ENCODE results near the gene DUSP22.

The DUSP22 gene

DNA sequence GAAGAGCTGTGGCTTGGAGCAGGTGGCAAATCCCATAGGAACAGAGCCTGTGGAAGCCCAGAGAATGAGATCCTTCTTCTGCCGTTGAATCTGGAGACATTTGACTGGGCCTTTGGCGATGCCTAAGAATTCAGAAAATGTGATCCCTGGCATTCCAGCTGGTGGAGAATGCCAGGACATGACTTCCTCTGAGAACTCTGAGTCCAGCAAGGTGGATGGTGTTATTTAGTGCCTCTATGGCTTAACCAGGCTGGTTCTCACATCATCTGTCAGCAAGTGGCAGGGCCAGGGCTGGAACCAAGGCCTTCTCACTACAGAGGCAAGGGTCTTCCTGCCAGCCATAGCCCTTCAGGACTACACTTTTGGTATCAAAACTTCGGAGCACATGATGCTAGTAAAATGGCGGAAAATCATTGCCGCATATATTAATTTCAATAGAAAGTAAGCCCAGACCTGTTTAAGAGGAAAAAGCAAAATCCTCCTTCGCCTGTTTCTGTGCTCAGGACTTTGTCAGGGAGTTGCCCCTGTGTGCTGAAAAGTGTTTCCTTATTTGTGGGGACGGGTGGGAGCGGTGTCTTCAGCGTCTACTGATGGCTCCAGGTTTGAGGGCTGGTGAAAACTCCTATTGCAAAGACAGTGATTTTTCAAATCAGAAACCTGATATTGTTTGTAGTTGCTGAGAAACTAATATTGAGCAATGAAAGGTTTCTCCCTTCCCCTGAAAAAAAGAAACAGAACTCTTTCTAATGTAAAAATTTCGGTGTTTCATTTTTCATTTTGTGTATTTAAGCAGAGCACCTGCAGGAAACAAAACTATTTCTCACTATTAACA lies 23.9 kb downstream of the DUSP22 start:
- no peak overlapping the region for H2AFZ ChIP-seq (ENCODE audit: low read depth, low read length)
- H3K79me2 ChIP-seq (ENCODE audit: insufficient read depth, low read length): no peaks in the 10 kb centered on the region
- no peaks in the 10 kb centered on the region for H3K27me3 ChIP-seq (ENCODE audit: insufficient read depth, low read length, poor library complexity)
- 0 out of 2 replicates have a peak, but pooled peaks cover 2% of the 10 kb centered on the region for H4K20me1 ChIP-seq (ENCODE audit: insufficient read depth, low read length)
- no peak overlapping the region for H3K27ac ChIP-seq (ENCODE audit: low read length)
- no peaks in the 10 kb centered on the region for H3K9me3 ChIP-seq (ENCODE audit: insufficient read depth, low read length, severe bottlenecking)
- H3K9ac ChIP-seq (ENCODE audit: low read depth, low read length): no peak overlapping the region
- no peaks in the 10 kb centered on the region for H3K36me3 ChIP-seq (ENCODE audit: insufficient read depth, low read length)
- H3K4me1 ChIP-seq (ENCODE audit: insufficient read depth, low read length): no peaks in the 10 kb centered on the region
- DNase-seq (no peak), ATAC-seq (ENCODE audit: insufficient read depth, low read depth) (no peak)
- TF ChIP-seq EZH2 (IDR thresholded peaks at IDR 0.05; ENCODE audit: borderline replicate concordance, low read depth, low read length, severe bottlenecking): no peak
- TF ChIP-seq, protein P1, sequence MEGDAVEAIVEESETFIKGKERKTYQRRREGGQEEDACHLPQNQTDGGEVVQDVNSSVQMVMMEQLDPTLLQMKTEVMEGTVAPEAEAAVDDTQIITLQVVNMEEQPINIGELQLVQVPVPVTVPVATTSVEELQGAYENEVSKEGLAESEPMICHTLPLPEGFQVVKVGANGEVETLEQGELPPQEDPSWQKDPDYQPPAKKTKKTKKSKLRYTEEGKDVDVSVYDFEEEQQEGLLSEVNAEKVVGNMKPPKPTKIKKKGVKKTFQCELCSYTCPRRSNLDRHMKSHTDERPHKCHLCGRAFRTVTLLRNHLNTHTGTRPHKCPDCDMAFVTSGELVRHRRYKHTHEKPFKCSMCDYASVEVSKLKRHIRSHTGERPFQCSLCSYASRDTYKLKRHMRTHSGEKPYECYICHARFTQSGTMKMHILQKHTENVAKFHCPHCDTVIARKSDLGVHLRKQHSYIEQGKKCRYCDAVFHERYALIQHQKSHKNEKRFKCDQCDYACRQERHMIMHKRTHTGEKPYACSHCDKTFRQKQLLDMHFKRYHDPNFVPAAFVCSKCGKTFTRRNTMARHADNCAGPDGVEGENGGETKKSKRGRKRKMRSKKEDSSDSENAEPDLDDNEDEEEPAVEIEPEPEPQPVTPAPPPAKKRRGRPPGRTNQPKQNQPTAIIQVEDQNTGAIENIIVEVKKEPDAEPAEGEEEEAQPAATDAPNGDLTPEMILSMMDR (IDR thresholded peaks at IDR 0.05; ENCODE audit: borderline replicate concordance, extremely low read depth, low read length, poor library complexity, severe bottlenecking): no peak
- H3K4me3 ChIP-seq (ENCODE audit: low read depth in 1 of 2, low read length in 2 of 2): no peak overlapping the region
- no peak overlapping the region for H3K4me2 ChIP-seq (ENCODE audit: insufficient read depth, low read length)

DNA sequence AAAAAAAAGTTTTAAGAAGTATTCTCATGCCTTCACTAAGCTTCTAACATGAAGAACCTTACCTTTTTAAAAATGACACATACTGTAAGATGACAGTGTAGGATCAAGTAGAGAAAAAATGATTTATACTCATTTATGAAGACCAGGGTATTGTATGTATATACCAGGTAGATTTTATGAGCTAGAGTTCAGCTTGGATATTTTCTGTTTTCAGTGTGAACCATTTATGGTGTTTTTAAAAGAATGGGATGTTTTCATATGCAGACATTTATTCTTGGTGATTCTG lies 24.4 kb downstream of the DUSP22 start:
- H3K27ac ChIP-seq (ENCODE audit: low read length): no peak overlapping the region
- no peaks in the 10 kb centered on the region for H3K9me3 ChIP-seq (ENCODE audit: insufficient read depth, low read length, severe bottlenecking)
- H2AFZ ChIP-seq (ENCODE audit: low read depth, low read length): no peak overlapping the region
- DNase-seq (no peak), ATAC-seq (ENCODE audit: insufficient read depth, low read depth) (no peak)
- no peaks in the 10 kb centered on the region for H3K4me1 ChIP-seq (ENCODE audit: insufficient read depth, low read length)
- TF ChIP-seq EZH2 (IDR thresholded peaks at IDR 0.05; ENCODE audit: borderline replicate concordance, low read depth, low read length, severe bottlenecking): no peak
- TF ChIP-seq, protein P1 (IDR thresholded peaks at IDR 0.05; ENCODE audit: borderline replicate concordance, extremely low read depth, low read length, poor library complexity, severe bottlenecking): no peak
- no peak overlapping the region for H3K4me3 ChIP-seq (ENCODE audit: low read depth in 1 of 2, low read length in 2 of 2)
- no peak overlapping the region for H3K9ac ChIP-seq (ENCODE audit: low read depth, low read length)
- H4K20me1 ChIP-seq (ENCODE audit: insufficient read depth, low read length): 0 out of 2 replicates have a peak, but pooled peaks cover 2% of the 10 kb centered on the region
- no peak overlapping the region for H3K4me2 ChIP-seq (ENCODE audit: insufficient read depth, low read length)
- no peaks in the 10 kb centered on the region for H3K79me2 ChIP-seq (ENCODE audit: insufficient read depth, low read length)
- H3K36me3 ChIP-seq (ENCODE audit: insufficient read depth, low read length): no peaks in the 10 kb centered on the region
- no peaks in the 10 kb centered on the region for H3K27me3 ChIP-seq (ENCODE audit: insufficient read depth, low read length, poor library complexity)

DNA sequence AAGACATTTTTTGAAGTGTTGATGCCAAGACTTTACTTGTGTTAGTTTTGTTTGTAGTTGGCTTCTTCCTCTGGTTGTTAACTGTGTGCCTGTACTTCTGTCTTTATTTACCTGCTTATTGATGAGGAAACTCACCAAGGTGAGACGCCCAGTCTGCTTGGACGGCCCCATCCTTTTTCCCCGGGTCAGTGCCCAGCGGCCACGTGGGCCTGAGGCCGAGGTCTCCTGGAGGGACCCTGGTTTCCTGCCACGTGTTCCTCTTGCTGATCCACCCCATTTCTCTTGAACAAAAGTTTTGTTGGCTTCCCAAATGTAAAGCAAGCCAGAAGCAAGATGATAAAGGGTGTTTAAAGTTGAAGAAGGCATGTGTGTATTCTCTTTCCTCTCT lies 24.8 kb downstream of the DUSP22 start:
- DNase-seq (no peak), ATAC-seq (ENCODE audit: insufficient read depth, low read depth) (no peak)
- Histone ChIP-seq H3K4me1 (ENCODE audit: insufficient read depth, low read length) (no peaks in the 10 kb centered on the region), H3K4me2 (ENCODE audit: insufficient read depth, low read length) (no peak overlapping the region), H4K20me1 (ENCODE audit: insufficient read depth, low read length) (0 out of 2 replicates have a peak, but pooled peaks cover 2% of the 10 kb centered on the region), H3K36me3 (ENCODE audit: insufficient read depth, low read length) (no peaks in the 10 kb centered on the region), H3K27ac (ENCODE audit: low read length) (no peak overlapping the region), H3K9me3 (ENCODE audit: insufficient read depth, low read length, severe bottlenecking) (no peaks in the 10 kb centered on the region), H3K79me2 (ENCODE audit: insufficient read depth, low read length) (no peaks in the 10 kb centered on the region), H3K4me3 (ENCODE audit: low read depth in 1 of 2, low read length in 2 of 2) (no peak overlapping the region), H3K27me3 (ENCODE audit: insufficient read depth, low read length, poor library complexity) (no peaks in the 10 kb centered on the region), H2AFZ (ENCODE audit: low read depth, low read length) (no peak overlapping the region), H3K9ac (ENCODE audit: low read depth, low read length) (no peak overlapping the region)
- no peak for TF ChIP-seq EZH2 (IDR thresholded peaks at IDR 0.05; ENCODE audit: borderline replicate concordance, low read depth, low read length, severe bottlenecking)
- TF ChIP-seq, protein P1 (IDR thresholded peaks at IDR 0.05; ENCODE audit: borderline replicate concordance, extremely low read depth, low read length, poor library complexity, severe bottlenecking): no peak

All from DND-41 (cell line).